ENCODE data around the gene KRT82.

The KRT82 gene

GRCh38 chr12:52437508-52437907 is 31.4 kb upstream of the KRT82 start:
- TF ChIP-seq, protein P1, sequence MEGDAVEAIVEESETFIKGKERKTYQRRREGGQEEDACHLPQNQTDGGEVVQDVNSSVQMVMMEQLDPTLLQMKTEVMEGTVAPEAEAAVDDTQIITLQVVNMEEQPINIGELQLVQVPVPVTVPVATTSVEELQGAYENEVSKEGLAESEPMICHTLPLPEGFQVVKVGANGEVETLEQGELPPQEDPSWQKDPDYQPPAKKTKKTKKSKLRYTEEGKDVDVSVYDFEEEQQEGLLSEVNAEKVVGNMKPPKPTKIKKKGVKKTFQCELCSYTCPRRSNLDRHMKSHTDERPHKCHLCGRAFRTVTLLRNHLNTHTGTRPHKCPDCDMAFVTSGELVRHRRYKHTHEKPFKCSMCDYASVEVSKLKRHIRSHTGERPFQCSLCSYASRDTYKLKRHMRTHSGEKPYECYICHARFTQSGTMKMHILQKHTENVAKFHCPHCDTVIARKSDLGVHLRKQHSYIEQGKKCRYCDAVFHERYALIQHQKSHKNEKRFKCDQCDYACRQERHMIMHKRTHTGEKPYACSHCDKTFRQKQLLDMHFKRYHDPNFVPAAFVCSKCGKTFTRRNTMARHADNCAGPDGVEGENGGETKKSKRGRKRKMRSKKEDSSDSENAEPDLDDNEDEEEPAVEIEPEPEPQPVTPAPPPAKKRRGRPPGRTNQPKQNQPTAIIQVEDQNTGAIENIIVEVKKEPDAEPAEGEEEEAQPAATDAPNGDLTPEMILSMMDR (IDR thresholded peaks at IDR 0.05; ENCODE audit: low read length), result no peak
- Histone ChIP-seq H3K27me3 (ENCODE audit: insufficient read depth, low read length) (no peaks in the 10 kb centered on the region; the same call in 1 of the 2 replicates), H3K27ac (ENCODE audit: low read depth, low read length, poor library complexity, severe bottlenecking) (no peak overlapping the region), H3K9me2 (ENCODE audit: low read depth, low read length) (no peaks in the 10 kb centered on the region), H4K20me1 (ENCODE audit: insufficient read depth, low read length) (no peaks in the 10 kb centered on the region), H3K4me1 (ENCODE audit: insufficient read depth, low read length, severe bottlenecking) (no peaks in the 10 kb centered on the region), H3K9ac (ENCODE audit: low read length) (no peak overlapping the region), H3K36me3 (ENCODE audit: insufficient read depth, low read length) (no peaks in the 10 kb centered on the region), H3F3A (ENCODE audit: insufficient read depth, low read length) (no peaks in the 10 kb centered on the region), H2AFZ (ENCODE audit: low read length) (no peak overlapping the region), H3K4me3 (ENCODE audit: low read depth, low read length, poor library complexity, severe bottlenecking) (no peak overlapping the region), H3K79me2 (ENCODE audit: insufficient read depth, low read length) (no peaks in the 10 kb centered on the region), H3K4me2 (ENCODE audit: low read length) (no peak overlapping the region), H3K9me3 (ENCODE audit: low read length) (no peaks in the 10 kb centered on the region)

GRCh38 chr12:52436828-52437474 is 30.8 kb upstream of the KRT82 start:
- Histone ChIP-seq H3K79me2 (ENCODE audit: insufficient read depth, low read length) (no peaks in the 10 kb centered on the region), H4K20me1 (ENCODE audit: insufficient read depth, low read length) (no peaks in the 10 kb centered on the region), H3K9me2 (ENCODE audit: low read depth, low read length) (no peaks in the 10 kb centered on the region), H2AFZ (ENCODE audit: low read length) (no peak overlapping the region), H3K27me3 (ENCODE audit: insufficient read depth, low read length) (no peaks in the 10 kb centered on the region; the same call in 1 of the 2 replicates), H3K4me3 (ENCODE audit: low read depth, low read length, poor library complexity, severe bottlenecking) (no peak overlapping the region), H3K9ac (ENCODE audit: low read length) (no peak overlapping the region), H3K36me3 (ENCODE audit: insufficient read depth, low read length) (no peaks in the 10 kb centered on the region), H3F3A (ENCODE audit: insufficient read depth, low read length) (no peaks in the 10 kb centered on the region), H3K9me3 (ENCODE audit: low read length) (no peaks in the 10 kb centered on the region), H3K27ac (ENCODE audit: low read depth, low read length, poor library complexity, severe bottlenecking) (no peak overlapping the region), H3K4me2 (ENCODE audit: low read length) (no peak overlapping the region), H3K4me1 (ENCODE audit: insufficient read depth, low read length, severe bottlenecking) (no peaks in the 10 kb centered on the region)
- TF ChIP-seq EZH2 (IDR thresholded peaks at IDR 0.05; ENCODE audit: borderline replicate concordance, low read length), result no peak
- TF ChIP-seq, protein P1 (IDR thresholded peaks at IDR 0.05; ENCODE audit: low read length), result no peak

DNA sequence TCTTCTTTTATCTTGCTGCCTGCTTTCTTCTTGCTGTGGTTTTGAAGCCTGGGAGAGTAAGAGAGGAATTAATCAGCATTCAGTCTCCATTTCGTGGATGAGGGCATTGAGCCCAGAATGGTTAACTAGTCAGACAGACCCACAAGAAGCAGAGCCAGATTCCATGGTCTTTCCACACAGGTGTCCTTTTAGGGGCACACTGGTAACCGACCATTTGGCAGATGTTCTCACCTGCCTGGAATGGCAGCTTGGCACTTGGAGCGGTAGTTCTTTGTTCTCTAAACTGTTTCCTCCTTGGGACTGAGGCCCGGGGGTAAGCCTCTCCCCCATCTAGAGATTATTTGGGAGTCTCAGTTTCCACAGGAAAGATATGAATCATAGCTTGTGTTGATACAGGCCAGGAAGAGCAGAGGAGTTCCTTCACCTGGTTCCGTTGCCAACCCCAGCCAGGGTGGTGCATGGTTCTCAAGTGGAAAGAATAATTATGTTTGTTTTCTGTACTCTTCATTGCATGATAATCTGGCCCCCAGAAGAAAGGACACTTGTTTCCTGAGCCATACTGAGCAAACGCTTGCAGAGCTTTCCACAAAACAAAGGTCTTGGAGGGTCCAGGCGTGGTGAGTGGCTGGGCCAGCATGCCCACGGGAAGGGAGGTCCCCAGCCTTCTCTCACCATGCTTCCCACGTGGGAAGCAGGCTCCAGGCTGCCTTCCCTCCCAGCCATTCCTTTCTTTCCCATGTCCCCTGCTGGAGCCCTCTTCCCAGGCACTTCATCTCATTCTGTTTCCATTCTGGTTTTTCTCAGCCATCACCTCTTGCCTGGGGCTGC is 30.1 kb upstream of the KRT82 start:
- Histone ChIP-seq H3K9me2 (ENCODE audit: low read depth, low read length) (no peaks in the 10 kb centered on the region), H3K27me3 (ENCODE audit: insufficient read depth, low read length) (no peaks in the 10 kb centered on the region; the same call in 1 of the 2 replicates), H3K27ac (ENCODE audit: low read depth, low read length, poor library complexity, severe bottlenecking) (no peak overlapping the region), H3K79me2 (ENCODE audit: insufficient read depth, low read length) (no peaks in the 10 kb centered on the region), H2AFZ (ENCODE audit: low read length) (no peak overlapping the region), H3K36me3 (ENCODE audit: insufficient read depth, low read length) (no peaks in the 10 kb centered on the region), H4K20me1 (ENCODE audit: insufficient read depth, low read length) (no peaks in the 10 kb centered on the region), H3K9me3 (ENCODE audit: low read length) (no peaks in the 10 kb centered on the region), H3K4me1 (ENCODE audit: insufficient read depth, low read length, severe bottlenecking) (no peaks in the 10 kb centered on the region), H3F3A (ENCODE audit: insufficient read depth, low read length) (no peaks in the 10 kb centered on the region), H3K4me3 (ENCODE audit: low read depth, low read length, poor library complexity, severe bottlenecking) (no peak overlapping the region), H3K4me2 (ENCODE audit: low read length) (no peak overlapping the region), H3K9ac (ENCODE audit: low read length) (no peak overlapping the region)
- no peak for TF ChIP-seq EZH2 (IDR thresholded peaks at IDR 0.05; ENCODE audit: borderline replicate concordance, low read length)
- TF ChIP-seq, protein P1 (IDR thresholded peaks at IDR 0.05; ENCODE audit: low read length), result no peak

All from OCI-LY1 (cell line).